Fibroblast of skin of left biceps (primary cell): Measurements from ENCODE around the gene ADORA2A.

Experiments
- DNase-seq, 2 experiments: peaks; one replicate each; pipeline ENCODE4 v3.0.0-alpha.2; 2013; ENCODE audit warnings: low read depth in 2 of 2

The ADORA2A gene

GRCh38 chr22:24403346-24403745 lies 24.1 kb upstream of the ADORA2A start:
- no peak for DNase-seq

- no peak for DNase-seq
These were observed 22.7 kb upstream of the ADORA2A start for GRCh38 chr22:24404561-24405275.

GRCh38 chr22:24405631-24406321 lies 21.6 kb upstream of the ADORA2A start:
- no peak for DNase-seq

GRCh38 chr22:24406322-24407277 lies 20.8 kb upstream of the ADORA2A start:
- no peak for DNase-seq

- DNase-seq: no peak
These were observed 20.1 kb upstream of the ADORA2A start for GRCh38 chr22:24407278-24407665.

GRCh38 chr22:24407884-24408283 lies 19.5 kb upstream of the ADORA2A start:
- DNase-seq: no peak

- no peak for DNase-seq
These were observed 18.8 kb upstream of the ADORA2A start for GRCh38 chr22:24408630-24409029.

GRCh38 chr22:24409707-24410106 lies 17.7 kb upstream of the ADORA2A start:
- DNase-seq: no peak

GRCh38 chr22:24410110-24410856 lies 17.1 kb upstream of the ADORA2A start:
- no peak for DNase-seq

- no peak for DNase-seq
These were observed 16.0 kb upstream of the ADORA2A start for GRCh38 chr22:24411256-24412004.

- no peak for DNase-seq
These were observed 15.1 kb upstream of the ADORA2A start for GRCh38 chr22:24412274-24412673.

GRCh38 chr22:24413271-24413670 lies 14.1 kb upstream of the ADORA2A start:
- no peak for DNase-seq

GRCh38 chr22:24413736-24414385 lies 13.5 kb upstream of the ADORA2A start:
- DNase-seq: no peak

GRCh38 chr22:24414523-24414922 lies 12.9 kb upstream of the ADORA2A start:
- DNase-seq: no peak

- DNase-seq: no peak
These were observed 12.1 kb upstream of the ADORA2A start for GRCh38 chr22:24414984-24415945.

GRCh38 chr22:24416095-24416494 lies 11.3 kb upstream of the ADORA2A start:
- no peak for DNase-seq

GRCh38 chr22:24416611-24417010 lies 10.8 kb upstream of the ADORA2A start:
- DNase-seq: no peak

- DNase-seq: no peak
These were observed 10.2 kb upstream of the ADORA2A start for GRCh38 chr22:24417200-24417599.
